Ectodermal cell (in vitro differentiated cells): ENCODE measurements around the gene SHISA2.

Experiments
- H3K27ac ChIP-seq: 2 replicates; pipeline ENCODE4 v1.7.0; 2013; ENCODE audit warnings: mild to moderate bottlenecking, low read depth, low read length; ENCODE audit not compliant: insufficient read depth, poor library complexity, severe bottlenecking
- H3K27me3 ChIP-seq: 2 replicates; pipeline ENCODE4 v1.7.0; 2013; ENCODE audit warnings: mild to moderate bottlenecking, low read length; ENCODE audit not compliant: insufficient read depth, control insufficient read depth, poor library complexity, severe bottlenecking
- H3K36me3 ChIP-seq: one replicate; pipeline ENCODE4 v1.7.0; 2013; ENCODE audit warnings: low read length; ENCODE audit not compliant: control insufficient read depth, insufficient read depth
- H3K4me1 ChIP-seq: one replicate; pipeline ENCODE4 v1.7.0; 2013; ENCODE audit warnings: low read length; ENCODE audit not compliant: control insufficient read depth, insufficient read depth
- H3K4me3 ChIP-seq: 2 replicates; pipeline ENCODE4 v1.7.0; 2013; ENCODE audit warnings: low read depth, low read length, control low read depth; ENCODE audit not compliant: insufficient read depth
- H3K9me3 ChIP-seq: 2 replicates; pipeline ENCODE4 v1.7.0; 2013; ENCODE audit warnings: mild to moderate bottlenecking, low read length, moderate library complexity; ENCODE audit not compliant: control insufficient read depth
- WGBS, 2 experiments: methylation state at CpG; one replicate each; pipeline ENCODE4 v1.1.7; 2013; ENCODE audit warnings: missing lambda C conversion rate in 2 of 2; 5-methylcytosine and 5-hydroxymethylcytosine counted together

SHISA2 gene

DNA sequence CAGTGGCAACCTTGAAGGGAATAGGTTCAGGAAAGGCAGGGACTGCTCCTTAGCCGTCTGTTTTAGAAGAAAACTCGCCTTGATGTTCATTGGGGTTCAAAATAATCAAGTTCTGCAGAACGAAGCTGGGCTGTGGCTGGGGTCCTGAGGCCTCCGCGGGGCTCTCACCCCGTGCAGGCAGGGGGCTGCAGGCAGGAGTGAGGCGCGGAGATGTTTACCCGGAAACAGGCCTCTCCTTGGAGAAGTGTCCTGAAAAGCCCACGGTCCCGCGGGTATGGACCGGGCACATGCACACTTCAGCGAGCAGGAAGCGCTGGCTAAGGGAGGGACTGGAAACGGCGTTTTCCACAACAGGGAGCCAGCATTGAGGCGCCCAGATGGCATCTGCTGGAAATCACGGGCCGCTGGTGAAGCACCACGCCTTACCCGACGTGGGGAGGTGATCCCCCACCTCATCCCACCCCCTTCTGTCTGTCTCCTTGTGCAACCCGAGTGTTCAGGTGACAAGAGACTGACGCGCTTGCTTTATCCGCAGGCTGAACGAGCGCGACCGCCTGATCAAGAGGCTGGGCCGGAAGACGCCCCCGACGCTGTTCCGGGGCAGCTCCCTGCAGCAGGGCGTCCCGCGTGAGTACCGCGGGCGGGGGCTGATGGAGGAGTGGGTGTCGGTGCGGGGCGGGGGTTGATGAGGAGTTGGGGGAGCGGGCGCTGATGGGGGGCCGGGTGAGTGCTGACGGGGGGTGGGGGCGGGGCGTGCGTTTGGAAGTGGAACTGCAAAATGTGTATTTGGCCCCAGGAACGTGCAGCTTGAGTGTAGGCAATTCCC is 39.6 kb downstream of the SHISA2 start:
- Histone ChIP-seq H3K36me3 (no peaks in the 10 kb centered on the region), H3K27ac (no peak overlapping the region), H3K9me3 (no peaks in the 10 kb centered on the region), H3K4me3 (no peak overlapping the region), H3K4me1 (peaks cover 7% of the 10 kb centered on the region), H3K27me3 (no peaks in the 10 kb centered on the region)
- 94% methylated on average over 53 of the region's 53 CpGs for WGBS, 2 experiments

DNA sequence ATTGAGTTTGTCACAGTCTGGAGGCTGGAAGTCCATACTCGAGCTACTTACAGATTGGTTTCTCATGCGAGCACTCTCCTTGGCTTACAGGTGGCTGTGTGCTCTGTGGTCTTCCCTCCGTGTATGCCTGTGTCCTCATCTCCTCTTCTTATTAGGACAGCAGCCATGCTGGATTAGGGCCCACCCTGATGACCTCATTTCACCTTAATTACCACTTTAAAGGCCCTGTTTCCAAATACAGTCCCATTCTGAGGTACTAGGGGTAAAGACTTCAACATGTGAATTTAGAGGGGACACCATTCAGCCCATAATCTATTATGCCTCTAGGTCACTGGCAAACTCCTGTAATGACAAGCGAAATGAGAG is 40.6 kb downstream of the SHISA2 start:
- Histone ChIP-seq H3K4me3 (no peak overlapping the region), H3K27me3 (no peaks in the 10 kb centered on the region), H3K27ac (no peak overlapping the region), H3K36me3 (no peaks in the 10 kb centered on the region), H3K4me1 (peaks cover 7% of the 10 kb centered on the region), H3K9me3 (no peaks in the 10 kb centered on the region)
- 81 to 84% methylated on average over 4 of the region's 4 CpGs for WGBS, 2 experiments

DNA sequence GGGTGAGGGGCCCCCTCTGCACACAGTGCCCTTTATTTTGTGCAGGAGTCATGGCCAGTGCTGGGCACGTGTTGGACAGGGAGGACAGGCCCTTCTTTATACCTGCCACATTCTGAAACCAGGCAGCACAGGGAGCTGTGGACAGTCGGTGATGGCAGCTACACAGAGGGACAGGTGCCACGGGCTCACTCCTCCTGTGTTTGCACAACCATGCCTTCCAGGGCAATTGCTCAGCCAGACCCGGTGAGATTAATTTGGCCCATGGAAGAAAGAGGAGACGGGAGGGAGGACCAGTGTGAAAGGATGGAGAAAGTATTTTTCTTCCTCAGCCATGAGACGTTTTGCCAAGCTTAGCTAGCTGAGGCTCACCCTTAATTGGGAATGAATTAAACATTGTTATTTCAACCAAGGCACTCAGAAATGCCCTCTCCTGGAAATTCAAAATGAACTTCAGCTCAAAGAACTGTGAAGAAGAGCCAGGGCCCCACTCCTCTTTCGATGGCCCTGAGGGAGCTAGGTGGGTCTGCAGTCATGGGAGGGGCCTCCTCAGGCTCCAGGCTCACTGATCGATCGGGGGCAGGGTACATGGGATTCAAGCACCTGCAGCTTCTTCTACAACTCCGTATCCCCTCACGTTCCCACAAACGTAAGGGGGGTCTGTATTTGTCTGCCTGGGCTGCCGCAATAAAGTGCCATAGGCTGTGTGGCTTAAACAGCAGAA is 41.2 kb downstream of the SHISA2 start:
- no peaks in the 10 kb centered on the region for H3K9me3 ChIP-seq
- no peak overlapping the region for H3K4me3 ChIP-seq
- no peak overlapping the region for H3K27ac ChIP-seq
- H3K36me3 ChIP-seq: no peaks in the 10 kb centered on the region
- WGBS, 2 experiments: 78 to 79% methylated on average over 13 of the region's 13 CpGs
- no peaks in the 10 kb centered on the region for H3K27me3 ChIP-seq
- H3K4me1 ChIP-seq: peaks cover 7% of the 10 kb centered on the region

DNA sequence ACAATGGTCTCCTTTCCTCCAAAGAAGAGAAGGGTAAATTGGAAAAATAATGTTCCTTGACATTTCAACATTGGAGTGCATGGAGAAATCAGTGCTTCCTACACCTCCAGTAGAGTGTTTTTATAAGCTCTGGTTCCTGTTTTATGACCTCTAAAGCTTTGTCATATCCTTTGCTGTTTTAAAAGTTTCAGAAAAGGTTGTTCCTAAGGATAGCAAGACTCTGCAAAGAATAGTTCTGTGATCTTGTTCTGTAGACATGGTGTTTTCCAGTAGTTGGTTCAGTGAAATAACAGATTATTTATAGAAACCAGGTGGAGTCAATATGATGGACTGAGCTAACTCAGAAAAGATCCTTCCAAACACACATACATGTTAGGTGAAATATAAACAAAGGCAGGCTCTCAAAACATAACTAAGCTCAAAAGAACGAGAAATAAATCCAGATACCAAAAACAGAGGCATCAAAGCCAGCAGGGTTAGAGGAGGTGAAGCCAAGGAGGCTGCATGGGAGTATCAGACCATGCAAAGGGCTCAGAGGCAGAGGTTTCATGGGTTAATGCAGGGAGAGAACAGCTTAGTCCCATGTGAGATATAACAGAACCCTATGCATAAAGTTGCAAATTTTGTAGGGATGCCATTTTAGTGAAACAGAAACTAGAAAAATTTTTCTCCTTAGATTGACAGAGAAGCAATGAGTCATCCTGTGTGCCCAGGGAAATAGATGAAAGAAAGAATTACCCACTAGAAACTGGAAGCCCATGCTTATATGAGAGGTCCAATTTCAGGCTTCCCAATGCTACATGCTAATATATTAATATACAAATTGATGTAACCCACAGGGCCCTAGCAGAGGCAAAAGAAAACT is 44.3 kb downstream of the SHISA2 start:
- H3K4me3 ChIP-seq: no peak overlapping the region
- no peak overlapping the region for H3K27ac ChIP-seq
- no peaks in the 10 kb centered on the region for H3K27me3 ChIP-seq
- H3K9me3 ChIP-seq: no peaks in the 10 kb centered on the region
- peaks cover 7% of the 10 kb centered on the region for H3K4me1 ChIP-seq
- H3K36me3 ChIP-seq: no peaks in the 10 kb centered on the region
- 64 to 92% methylated on average over 1 of the region's 1 CpG for WGBS, 2 experiments
